OCI-LY3 (cell line): ENCODE results near the gene UNKL.

Source experiments
- H2AFZ ChIP-seq: fragments of 200-600, 300-600 bp; shearing (Covaris generic); 2 replicates; pipeline ENCODE4 v1.6.0; 2014; ENCODE audit warnings: antibody characterized with exemption, low read depth, low read length
- H3K27ac ChIP-seq: fragments of 200-600, 300-600 bp; sonication (generic); 2 replicates; pipeline ENCODE4 v1.5.1; 2014; ENCODE audit warnings: mild to moderate bottlenecking, low read length, moderate library complexity, mixed read lengths
- H3K27me3 ChIP-seq: fragments of 200-600, 300-600 bp; sonication (generic); 2 replicates; pipeline ENCODE4 v1.6.1; 2014; ENCODE audit warnings: low read depth, low read length, mixed read lengths
- H3K36me3 ChIP-seq: fragments of 200-600, 300-600 bp; sonication (generic); replicated peaks from 2 replicates; pipeline ENCODE3; 2014; ENCODE audit warnings: low read depth, low read length, mixed read lengths
- H3K4me1 ChIP-seq: fragments of 300-600, 200-600 bp; sonication (generic); 2 replicates; pipeline ENCODE4 v1.6.1; 2014; ENCODE audit warnings: low read length, mixed read lengths
- H3K4me2 ChIP-seq: fragments of 200-600, 300-600 bp; sonication (generic); 2 replicates; pipeline ENCODE4 v1.6.1; 2014; ENCODE audit warnings: low read length, mixed read lengths
- H3K4me3 ChIP-seq: fragments of 300-600, 200-600 bp; sonication (generic); 2 replicates; pipeline ENCODE4 v1.5.1; 2014; ENCODE audit warnings: antibody characterized with exemption, mild to moderate bottlenecking, low read length, moderate library complexity
- H3K79me2 ChIP-seq: fragments of 300-600, 200-600 bp; shearing (Covaris generic); 2 replicates; pipeline ENCODE4 v1.6.1; 2014; ENCODE audit warnings: mild to moderate bottlenecking, low read length, mixed read lengths
- H3K9ac ChIP-seq: fragments of 300-600, 200-600 bp; shearing (Covaris generic); 2 replicates; pipeline ENCODE4 v1.6.0; 2014; ENCODE audit warnings: mild to moderate bottlenecking, low read length, moderate library complexity
- H3K9me3 ChIP-seq: fragments of 200-600, 300-600 bp; shearing (Covaris generic); 2 replicates; pipeline ENCODE4 v1.6.1; 2014; ENCODE audit warnings: low read length, mixed read lengths; ENCODE audit not compliant: insufficient read depth
- H4K20me1 ChIP-seq: fragments of 200-600, 300-600 bp; sonication (generic); 2 replicates; pipeline ENCODE4 v1.6.1; 2016; ENCODE audit warnings: low read length, mixed read lengths; ENCODE audit not compliant: insufficient read depth
- CTCF ChIP-seq: fragments of 200-600, 300-600 bp; sonication (generic); IDR thresholded peaks from 2 replicates; pipeline ENCODE4 v1.5.1; 2014; ENCODE audit warnings: antibody characterized with exemption, low read length, low read depth
- EZH2phosphoT487 ChIP-seq: fragments of 200-600 bp; shearing (Covaris generic); IDR thresholded peaks from 2 replicates; pipeline ENCODE4 v1.6.1; 2018; ENCODE audit warnings: antibody characterized with exemption, mixed run types, low read depth

The UNKL gene

DNA sequence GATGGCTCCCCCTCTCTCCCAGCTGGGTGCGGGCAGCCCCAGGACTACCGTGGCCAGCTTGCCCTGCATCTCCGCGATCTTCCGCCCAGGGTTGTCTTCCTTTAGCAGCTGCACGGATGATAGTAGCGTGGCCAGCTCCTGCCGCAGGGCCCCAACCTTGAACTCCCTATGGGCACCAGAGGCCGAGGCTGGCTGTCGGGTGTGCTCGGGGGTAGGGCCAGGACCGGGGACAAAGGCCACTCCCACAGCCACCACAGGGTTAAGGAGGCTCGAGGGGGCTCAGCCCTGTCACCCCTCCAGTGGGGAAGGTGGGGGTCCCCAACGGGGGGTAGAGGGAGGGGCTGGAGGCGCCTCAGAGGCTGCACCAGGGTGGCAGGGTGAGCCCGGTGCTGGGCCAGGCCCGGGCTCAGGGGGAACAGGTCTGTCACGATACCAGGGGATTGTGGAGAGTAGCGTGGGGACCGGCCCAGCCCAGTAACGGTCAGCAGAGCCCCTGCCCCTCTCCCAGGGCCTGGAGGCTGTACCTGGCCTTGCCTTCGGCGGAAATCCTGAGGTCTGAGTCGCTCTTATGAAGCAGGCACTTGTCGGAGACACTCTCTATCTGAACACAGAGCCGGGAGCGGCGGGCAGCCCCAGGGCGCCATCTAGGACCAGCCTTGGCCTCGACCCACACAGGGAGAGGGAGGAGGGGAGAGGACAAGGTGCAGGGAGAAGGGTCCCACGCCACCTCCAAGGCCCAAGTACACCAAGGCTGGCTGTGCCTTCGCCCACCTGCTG lies 21.6 kb upstream of the UNKL start:
- H3K79me2 ChIP-seq = no peaks in the 10 kb centered on the region
- no peak overlapping the region for H3K9ac ChIP-seq
- no peaks in the 10 kb centered on the region for H3K9me3 ChIP-seq
- H3K4me2 ChIP-seq = no peak overlapping the region
- no peaks in the 10 kb centered on the region for H3K36me3 ChIP-seq
- no peak overlapping the region for H2AFZ ChIP-seq
- TF ChIP-seq CTCF = no peak
- TF ChIP-seq EZH2phosphoT487 = no peak
- H3K4me1 ChIP-seq = no peaks in the 10 kb centered on the region
- no peak overlapping the region for H3K4me3 ChIP-seq
- no peaks in the 10 kb centered on the region for H3K27me3 ChIP-seq
- H4K20me1 ChIP-seq = no peaks in the 10 kb centered on the region
- no peak overlapping the region for H3K27ac ChIP-seq

DNA sequence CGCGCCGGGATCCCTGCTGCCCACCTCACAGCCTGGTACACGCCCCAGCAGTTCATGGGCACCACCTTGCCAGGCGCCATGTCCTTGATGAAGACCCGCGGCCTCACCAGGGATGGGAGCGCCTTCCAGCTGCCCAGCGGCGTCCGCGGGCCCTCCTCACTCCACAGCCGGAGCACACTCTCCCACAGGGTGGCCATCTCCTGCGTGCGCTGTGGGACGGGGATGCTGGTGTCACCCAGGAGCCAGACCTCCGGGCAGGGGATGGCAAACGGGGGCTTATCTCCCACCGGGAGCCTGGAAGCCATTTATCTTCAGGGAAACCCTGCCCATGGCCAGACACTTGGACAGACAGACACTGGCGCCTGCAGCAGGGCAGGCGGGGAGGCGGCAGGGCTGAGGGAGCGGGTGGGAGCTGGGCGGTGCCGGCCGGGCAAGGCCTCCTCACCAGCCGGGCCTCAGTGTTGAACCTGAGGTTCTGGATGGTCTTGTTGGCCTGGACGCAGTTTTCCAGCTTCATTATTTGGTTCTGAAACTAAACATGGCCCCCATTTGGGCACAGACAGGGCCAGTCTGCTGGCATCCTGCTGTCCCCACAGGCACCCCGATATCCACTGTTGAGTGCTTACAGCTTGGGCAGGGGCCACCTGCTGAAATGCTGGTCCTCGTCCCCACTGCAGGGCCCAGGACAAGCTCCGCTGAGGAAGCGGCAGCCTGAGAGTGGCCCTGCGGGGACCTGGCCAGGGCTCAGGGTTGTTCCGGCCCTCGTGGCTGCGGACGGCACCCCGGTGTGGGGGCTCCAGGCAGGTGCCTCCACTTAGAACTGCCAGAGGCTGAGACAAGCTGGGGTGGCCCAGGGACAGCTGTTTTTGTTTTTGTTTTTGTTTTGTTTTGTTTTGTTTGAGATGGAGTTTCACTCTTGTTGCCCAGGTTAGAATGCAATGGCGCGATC lies 20.4 kb upstream of the UNKL start:
- Histone ChIP-seq H3K36me3 (no peaks in the 10 kb centered on the region), H3K4me2 (no peak overlapping the region), H3K27ac (no peak overlapping the region), H3K27me3 (peaks cover 5% of the 10 kb centered on the region; the same call in 1 of the 2 replicates), H3K9me3 (no peaks in the 10 kb centered on the region), H2AFZ (no peak overlapping the region), H4K20me1 (no peaks in the 10 kb centered on the region), H3K4me1 (no peaks in the 10 kb centered on the region), H3K79me2 (no peaks in the 10 kb centered on the region), H3K4me3 (no peak overlapping the region), H3K9ac (no peak overlapping the region)
- TF ChIP-seq CTCF (no peak), EZH2phosphoT487 (no peak)

GRCh38 chr16:1433756-1434155 lies 19.3 kb upstream of the UNKL start:
- Histone ChIP-seq H3K27ac (no peak overlapping the region), H3K4me1 (no peaks in the 10 kb centered on the region), H3K79me2 (no peaks in the 10 kb centered on the region), H2AFZ (no peak overlapping the region), H3K27me3 (peaks cover 5% of the 10 kb centered on the region; the same call in 1 of the 2 replicates), H3K36me3 (no peaks in the 10 kb centered on the region), H3K9me3 (no peaks in the 10 kb centered on the region), H3K9ac (no peak overlapping the region), H3K4me3 (no peak overlapping the region), H4K20me1 (no peaks in the 10 kb centered on the region), H3K4me2 (no peak overlapping the region)
- TF ChIP-seq EZH2phosphoT487 (no peak), CTCF (no peak)

GRCh38 chr16:1433263-1433560 lies 18.7 kb upstream of the UNKL start:
- Histone ChIP-seq H3K4me1 (no peaks in the 10 kb centered on the region), H3K36me3 (no peaks in the 10 kb centered on the region), H3K4me3 (no peak overlapping the region), H3K27ac (no peak overlapping the region), H3K9me3 (no peaks in the 10 kb centered on the region), H3K27me3 (peaks cover 5% of the 10 kb centered on the region; the same call in 1 of the 2 replicates), H3K4me2 (no peak overlapping the region), H3K79me2 (no peaks in the 10 kb centered on the region), H3K9ac (no peak overlapping the region), H2AFZ (no peak overlapping the region), H4K20me1 (no peaks in the 10 kb centered on the region)
- TF ChIP-seq CTCF (no peak), EZH2phosphoT487 (no peak)
